Measurements from ENCODE around the gene ATP9B. TPM values are rescaled to one million over a fixed set of nuclear protein-coding genes. Genes with fewer than 3 reads are reported as not detected.

The ATP9B gene
- total RNA-seq, 1 experiment from 2014 or later, result 8.6 TPM

GRCh38 chr18:79218605-79219190, 149.5 kb downstream of the ATP9B start:
- no TSS peak for BruUV-seq (replicated peaks)
- Histone ChIP-seq H3K36me3 (ENCODE audit: low read depth) (no peaks in the 10 kb centered on the region), H3K9me3 (ENCODE audit: insufficient read depth, low read depth) (no peaks in the 10 kb centered on the region), H3K4me2 (no peak overlapping the region), H3F3A (ENCODE audit: insufficient read depth, low read depth) (no peaks in the 10 kb centered on the region), H3K4me3 (no peak overlapping the region), H2AFZ (no peak overlapping the region), H3K4me1 (replicated peaks; ENCODE audit: insufficient read depth) (no peaks in the 10 kb centered on the region), H4K20me1 (ENCODE audit: insufficient read depth) (no peaks in the 10 kb centered on the region; the same call in 1 of the 2 replicates), H3K27me3 (ENCODE audit: insufficient read depth, low read depth) (no peaks in the 10 kb centered on the region), H3K9me2 (ENCODE audit: insufficient read depth) (no peaks in the 10 kb centered on the region), H3K27ac (no peak overlapping the region), H3K79me2 (ENCODE audit: low read depth) (no peaks in the 10 kb centered on the region)
- CTCF ChIA-PET, result no interaction called here
- intact Hi-C loops (cut with micrococcal nuclease; ENCODE audit: unreplicated experiment), result no loop called here
- POLR2A ChIA-PET (ENCODE audit: unreplicated experiment), result no interaction called here
- TF ChIP-seq CTCF (conservative IDR thresholded peaks at IDR 0.05) (no peak), EZH2 (IDR thresholded peaks at IDR 0.05; ENCODE audit: low read depth) (no peak)
- no peak for DNase-seq

DNA sequence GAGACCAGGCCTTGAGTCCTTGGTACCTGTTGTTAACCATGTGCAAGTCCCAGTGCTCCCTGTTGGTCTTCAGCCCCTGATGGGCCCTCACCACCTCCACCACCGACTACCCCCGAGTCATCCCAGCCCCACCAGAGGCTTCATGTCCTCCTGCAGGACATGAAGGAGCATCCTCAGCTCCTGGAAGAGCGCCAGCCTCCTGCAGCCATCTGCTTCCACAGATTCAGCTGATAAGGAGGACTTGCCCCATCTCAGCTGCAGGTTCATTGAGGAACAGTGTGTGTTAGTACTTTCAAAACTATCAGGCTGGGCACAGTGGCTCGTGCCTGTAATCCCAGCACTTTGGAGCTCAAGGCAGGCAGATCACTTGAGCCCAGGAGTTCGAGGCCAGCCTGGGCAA, 151.9 kb downstream of the ATP9B start:
- H3K27ac ChIP-seq, result no peak overlapping the region
- no peaks in the 10 kb centered on the region for H3K4me1 ChIP-seq (replicated peaks; ENCODE audit: insufficient read depth)
- no peak overlapping the region for H3K4me3 ChIP-seq
- no peak for DNase-seq
- H3F3A ChIP-seq (ENCODE audit: insufficient read depth, low read depth), result no peaks in the 10 kb centered on the region
- H2AFZ ChIP-seq, result no peak overlapping the region
- H3K36me3 ChIP-seq (ENCODE audit: low read depth), result no peaks in the 10 kb centered on the region
- H3K27me3 ChIP-seq (ENCODE audit: insufficient read depth, low read depth), result no peaks in the 10 kb centered on the region
- H3K4me2 ChIP-seq, result no peak overlapping the region
- no peak for TF ChIP-seq EZH2 (IDR thresholded peaks at IDR 0.05; ENCODE audit: low read depth)
- no peak for TF ChIP-seq CTCF (conservative IDR thresholded peaks at IDR 0.05)
- H3K79me2 ChIP-seq (ENCODE audit: low read depth), result no peaks in the 10 kb centered on the region
- H3K9me2 ChIP-seq (ENCODE audit: insufficient read depth), result no peaks in the 10 kb centered on the region
- H4K20me1 ChIP-seq (ENCODE audit: insufficient read depth), result no peaks in the 10 kb centered on the region; the same call in 1 of the 2 replicates
- ChIA-PET POLR2A (ENCODE audit: unreplicated experiment) (no interaction called here), CTCF (no interaction called here)
- intact Hi-C loops (cut with micrococcal nuclease; ENCODE audit: unreplicated experiment), result no loop called here
- H3K9me3 ChIP-seq (ENCODE audit: insufficient read depth, low read depth), result no peaks in the 10 kb centered on the region
- BruUV-seq (replicated peaks), result no TSS peak

DNA sequence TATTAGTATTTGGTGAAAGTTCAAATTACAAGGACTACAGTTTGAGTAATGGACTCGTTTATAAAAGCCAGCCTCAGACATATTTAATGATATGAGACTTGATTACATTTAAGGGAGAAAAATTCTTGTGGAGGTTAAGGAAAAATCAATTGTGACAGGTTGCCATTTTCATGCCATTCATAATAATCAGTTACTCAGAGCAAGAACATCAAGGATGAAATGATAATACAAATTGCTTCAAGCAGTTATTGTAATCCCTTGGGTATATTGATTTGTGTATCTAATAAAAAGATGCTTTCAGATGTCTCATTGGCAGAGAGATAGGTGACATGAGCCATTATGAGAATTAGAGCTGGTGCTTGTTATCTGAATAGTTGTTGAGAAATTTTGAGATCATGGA, 153.6 kb downstream of the ATP9B start:
- no TSS peak for BruUV-seq (replicated peaks)
- ChIA-PET CTCF (interaction anchor here (0.7 kb wide), 1 partner anchor 136 kb away, joined by 4 read pairs; no protein-coding TSS in a partner anchor), POLR2A (ENCODE audit: unreplicated experiment) (no interaction called here)
- H3K9me3 ChIP-seq (ENCODE audit: insufficient read depth, low read depth), result no peaks in the 10 kb centered on the region
- no peaks in the 10 kb centered on the region; the same call in 1 of the 2 replicates for H4K20me1 ChIP-seq (ENCODE audit: insufficient read depth)
- H3K4me3 ChIP-seq, result no peak overlapping the region
- no peak for DNase-seq
- H2AFZ ChIP-seq, result no peak overlapping the region
- intact Hi-C loops (cut with micrococcal nuclease; ENCODE audit: unreplicated experiment), result no loop called here
- H3F3A ChIP-seq (ENCODE audit: insufficient read depth, low read depth), result no peaks in the 10 kb centered on the region
- H3K27ac ChIP-seq, result no peak overlapping the region
- no peaks in the 10 kb centered on the region for H3K9me2 ChIP-seq (ENCODE audit: insufficient read depth)
- H3K4me2 ChIP-seq, result no peak overlapping the region
- no peaks in the 10 kb centered on the region for H3K79me2 ChIP-seq (ENCODE audit: low read depth)
- H3K36me3 ChIP-seq (ENCODE audit: low read depth), result no peaks in the 10 kb centered on the region
- H3K4me1 ChIP-seq (replicated peaks; ENCODE audit: insufficient read depth), result no peaks in the 10 kb centered on the region
- no peak for TF ChIP-seq CTCF (conservative IDR thresholded peaks at IDR 0.05)
- H3K27me3 ChIP-seq (ENCODE audit: insufficient read depth, low read depth), result no peaks in the 10 kb centered on the region

Data from PC-9 (cell line).